Hematopoietic multipotent progenitor cell treated with erythropoietin and hydrocortisone succinate and interleukin-3 and kit ligand, for 17 days (in vitro differentiated cells): ENCODE data around the gene SMOC1.

Experiments
- DNase-seq: peaks from one replicate; pipeline ENCODE4 v3.0.0-alpha.2; 2015; ENCODE audit warnings: low spot score

SMOC1 gene

GRCh38 chr14:70045310-70045709, 166.1 kb downstream of the SMOC1 start:
- DNase-seq = no peak

DNA sequence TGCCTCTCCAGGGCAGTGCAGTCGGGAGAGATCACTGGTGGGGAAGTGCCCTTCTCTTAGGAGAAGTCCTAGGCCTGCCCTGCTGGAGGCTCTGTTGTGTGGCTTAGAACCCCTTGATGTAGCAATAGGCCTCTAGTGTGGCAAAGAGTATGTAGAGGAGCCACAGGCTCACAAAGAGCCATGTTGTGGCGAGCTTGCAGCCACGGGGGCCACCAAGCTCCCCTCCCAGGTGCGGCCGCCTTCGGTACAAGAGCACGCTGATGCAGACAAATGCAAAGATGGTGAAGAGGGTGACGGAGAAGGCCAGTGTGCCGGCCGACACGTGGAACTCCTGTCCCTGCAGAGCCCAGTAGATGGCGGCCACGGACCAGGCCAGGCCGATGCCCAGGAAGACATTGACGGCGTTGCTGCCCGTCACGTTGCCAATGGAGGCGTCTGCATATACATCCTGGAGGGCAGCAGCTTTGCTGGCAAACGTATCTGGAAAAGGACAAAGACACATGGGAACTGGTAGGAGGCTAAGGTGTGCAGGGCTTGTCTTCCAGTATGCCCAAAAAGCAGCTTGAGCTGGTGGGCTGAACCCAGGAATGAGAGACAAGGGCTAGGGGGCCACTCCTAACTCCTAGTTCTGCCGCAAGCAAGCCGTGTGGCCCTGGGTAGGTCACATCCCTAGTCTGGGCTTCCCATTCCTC, 166.8 kb downstream of the SMOC1 start:
- no peak for DNase-seq

- DNase-seq = no peak
These were observed 168.5 kb downstream of the SMOC1 start for GRCh38 chr14:70047598-70048312.

DNA sequence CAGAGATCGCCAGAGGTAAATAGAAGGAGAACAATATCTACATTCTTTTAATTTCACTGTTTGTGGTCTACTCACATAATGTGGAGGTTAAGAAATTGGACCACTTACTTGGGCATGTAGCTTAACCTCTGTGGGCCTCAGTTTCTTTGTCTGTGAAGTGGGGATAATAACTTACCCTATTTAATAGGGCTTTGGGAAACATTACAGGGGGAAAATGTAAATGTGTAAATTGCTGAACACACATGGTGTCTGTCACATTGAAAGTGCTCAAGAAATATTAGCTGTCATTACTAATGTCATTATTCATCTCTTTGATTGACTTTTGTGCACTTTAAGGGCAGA, 169.1 kb downstream of the SMOC1 start:
- no peak for DNase-seq

GRCh38 chr14:70049605-70050004, 170.4 kb downstream of the SMOC1 start:
- no peak for DNase-seq

- DNase-seq = no peak
These were observed 170.9 kb downstream of the SMOC1 start for GRCh38 chr14:70050136-70050535.

GRCh38 chr14:70052990-70053389, 173.8 kb downstream of the SMOC1 start:
- DNase-seq = no peak

DNA sequence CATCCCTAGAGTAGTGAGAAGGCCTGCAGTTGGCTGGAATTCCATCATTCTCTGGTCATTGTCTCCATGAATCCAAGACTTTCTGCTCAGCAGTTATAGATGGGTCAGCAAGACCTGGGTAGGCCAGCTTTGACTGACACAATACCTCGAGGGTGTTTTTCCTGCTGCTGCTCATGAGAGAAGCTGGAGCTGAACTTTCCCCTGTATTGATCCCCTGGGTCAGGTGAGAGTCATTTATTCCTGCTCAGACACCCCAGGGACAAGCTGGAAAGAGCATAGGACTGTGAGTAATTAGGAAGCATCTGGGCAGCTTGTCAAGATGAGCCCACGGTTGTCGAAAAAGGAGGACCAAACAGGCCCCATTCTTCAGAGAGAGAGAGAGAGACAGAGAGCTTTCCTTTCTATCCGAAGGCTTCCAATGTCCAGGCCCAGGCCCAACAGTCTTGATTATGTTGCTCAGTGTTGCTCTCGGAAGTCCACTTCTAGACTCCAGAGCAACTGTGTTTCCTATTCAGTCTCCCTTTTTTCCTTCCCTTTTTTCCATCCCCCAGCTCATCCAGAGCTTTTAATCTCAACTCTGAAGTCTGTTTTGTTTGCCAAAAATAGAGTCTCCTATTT, 178.4 kb downstream of the SMOC1 start:
- no peak for DNase-seq

- no peak for DNase-seq
These were observed 180.3 kb downstream of the SMOC1 start for GRCh38 chr14:70059545-70059944.

DNA sequence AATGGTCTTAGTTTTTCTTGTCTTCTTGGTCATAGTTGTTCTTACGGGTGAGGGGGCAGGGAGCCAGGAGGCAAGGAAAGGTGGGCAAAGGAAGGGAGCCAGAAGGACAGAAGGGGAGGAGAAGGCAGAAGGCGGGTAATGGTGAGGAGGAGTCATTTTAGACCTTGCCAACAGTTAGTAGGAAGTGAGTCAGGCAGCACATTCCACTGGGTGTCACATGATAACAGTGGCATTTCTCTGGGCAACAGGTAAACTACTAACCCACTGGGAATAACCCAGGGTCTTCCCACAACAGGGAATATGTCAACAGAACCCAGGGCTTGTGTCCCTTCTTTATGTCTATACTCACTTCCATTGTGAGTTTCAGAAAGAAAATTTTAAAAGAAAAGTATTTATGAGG, 181.9 kb downstream of the SMOC1 start:
- DNase-seq = no peak

DNA sequence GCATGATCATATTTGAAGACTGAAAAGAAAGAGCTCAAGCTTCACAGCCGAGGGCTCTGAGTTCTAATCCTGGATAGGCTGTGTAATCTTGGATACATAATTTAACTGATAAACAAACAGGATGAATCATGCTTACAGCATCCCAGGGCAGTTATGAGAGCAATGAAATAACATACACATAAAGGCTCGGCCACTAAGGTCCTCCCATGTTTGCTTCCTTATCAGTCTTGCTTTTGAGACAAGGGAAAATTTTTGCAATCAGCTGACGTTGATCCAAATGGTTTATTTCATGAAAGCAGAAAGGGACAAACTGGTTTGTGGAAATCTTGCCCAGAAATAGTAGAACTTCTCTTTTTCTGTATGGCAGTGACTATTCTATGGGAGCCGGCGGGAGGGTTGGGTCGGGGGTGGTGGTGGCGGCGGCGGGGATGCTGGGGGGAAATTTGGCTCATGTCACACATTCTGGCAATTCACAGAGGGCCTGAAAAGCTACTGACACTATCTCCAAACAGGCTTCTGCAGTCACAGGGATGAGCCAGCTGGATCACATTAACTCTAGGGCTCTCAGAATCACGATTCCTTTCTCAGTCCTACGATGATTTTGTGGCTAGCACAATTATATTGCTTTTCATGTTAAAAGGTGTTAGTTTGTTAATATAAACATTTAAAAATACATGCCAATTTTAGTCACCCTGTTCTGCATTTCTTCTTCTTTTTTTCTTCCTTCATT, 185.1 kb downstream of the SMOC1 start:
- DNase-seq = no peak

DNA sequence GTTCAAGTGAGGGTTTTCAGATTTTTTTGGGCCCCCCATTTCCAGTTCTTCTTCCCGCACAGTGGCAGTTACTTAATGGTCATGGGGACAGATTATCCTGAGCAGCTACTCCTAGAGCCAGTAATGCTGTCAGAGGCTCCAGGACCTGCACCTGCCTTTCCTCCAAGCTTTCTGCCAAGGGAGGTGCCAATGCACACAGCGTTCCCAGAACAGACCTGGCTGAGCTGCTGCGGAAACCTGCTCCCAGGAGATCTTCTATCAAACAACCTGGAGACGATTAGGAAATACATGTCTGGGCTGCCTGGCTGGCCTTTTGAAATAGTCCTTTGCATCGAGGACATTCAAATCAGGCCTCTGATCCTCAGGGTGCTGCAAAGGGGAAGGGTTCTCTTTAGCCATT, 188.6 kb downstream of the SMOC1 start:
- DNase-seq = no peak

DNA sequence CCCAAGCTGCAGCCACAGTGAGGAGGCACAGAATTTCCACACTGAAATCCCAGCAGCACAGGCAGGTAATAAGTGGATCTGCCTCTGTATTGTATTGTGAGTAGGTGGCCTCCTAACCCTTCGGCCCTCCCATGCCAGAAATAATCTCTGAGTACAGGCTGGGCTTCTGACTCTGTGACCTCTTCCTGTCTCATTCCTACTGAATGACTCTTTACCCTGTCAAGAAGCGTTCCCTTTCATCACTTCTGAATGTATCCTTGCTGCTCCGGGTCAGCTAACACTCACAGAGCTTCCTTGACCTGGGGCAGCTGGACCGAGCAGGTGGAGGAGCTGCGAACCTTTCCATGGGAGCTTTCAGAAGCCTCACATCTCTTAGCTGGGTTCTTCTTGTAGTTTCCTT, 190.0 kb downstream of the SMOC1 start:
- DNase-seq = no peak

- peak; percentile 45 for DNase-seq
These were observed 194.8 kb downstream of the SMOC1 start for GRCh38 chr14:70073924-70074566.

DNA sequence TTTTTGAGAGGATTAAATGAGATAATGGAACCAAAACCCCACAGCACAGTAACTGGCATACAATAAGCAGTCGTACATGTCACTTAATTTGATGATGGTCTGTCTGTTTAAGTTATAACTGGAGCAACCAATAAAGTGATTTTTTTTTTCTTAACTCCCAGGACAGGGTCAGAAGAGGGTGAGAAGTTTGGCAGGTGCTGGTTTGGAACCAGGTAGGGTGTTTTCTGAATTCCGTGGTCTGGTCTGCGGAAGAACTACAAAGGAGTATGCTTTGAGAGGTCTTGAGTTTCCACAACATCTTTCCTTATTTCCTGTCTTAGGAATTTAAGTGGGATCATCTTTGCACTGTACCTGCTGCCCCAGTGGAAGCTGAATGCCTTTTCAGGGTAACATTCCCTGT, 197.8 kb downstream of the SMOC1 start:
- no peak for DNase-seq

GRCh38 chr14:70077720-70078119, 198.5 kb downstream of the SMOC1 start:
- DNase-seq = no peak

DNA sequence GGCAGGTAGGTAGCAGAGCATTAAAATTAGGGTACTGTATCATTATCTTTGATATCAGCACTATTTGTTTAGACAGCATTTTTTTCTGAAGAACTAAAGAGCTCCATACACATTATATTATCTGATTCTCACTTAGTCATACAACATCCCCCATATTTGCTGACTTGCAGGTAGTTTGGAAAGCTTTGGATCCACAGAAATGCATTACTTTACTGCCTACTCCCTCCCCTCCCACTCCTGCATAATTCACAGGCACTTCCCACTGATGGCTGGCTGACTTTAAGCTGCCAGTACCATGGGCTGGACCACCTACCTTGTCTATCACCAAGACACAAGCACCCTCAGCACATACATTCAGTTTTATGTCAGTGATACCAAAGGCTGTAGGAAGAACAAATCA, 199.1 kb downstream of the SMOC1 start:
- no peak for DNase-seq

DNA sequence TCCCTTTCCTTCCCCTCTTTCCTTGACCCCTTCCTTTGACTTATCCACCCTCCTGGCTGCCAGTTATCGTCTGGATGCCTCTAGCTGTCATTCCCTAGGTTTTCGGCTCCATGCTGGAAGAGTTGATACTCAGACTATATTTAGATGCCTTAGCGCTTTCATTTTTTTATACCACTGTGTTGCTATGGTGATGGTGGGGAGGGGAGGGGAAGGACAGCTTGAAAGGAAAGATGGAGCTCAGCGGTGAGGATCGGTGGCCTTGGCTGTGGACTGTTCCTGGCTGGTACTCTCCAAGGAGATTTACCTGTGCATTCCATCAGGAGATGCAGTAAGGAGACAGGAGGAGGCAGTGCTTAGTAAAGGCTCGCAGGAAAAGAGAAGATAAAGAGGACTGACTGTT, 200.9 kb downstream of the SMOC1 start:
- no peak for DNase-seq
